ENCODE data around the gene RPS6KB1.
A peak's percentile ranks its signal among the peaks of the same experiment; 100 is the strongest.
"Not testable (repeated sequence)": the region's sequence is repeated elsewhere in the genome, so short reads cannot be mapped to it uniquely, and the experiment has no call there.

Gene RPS6KB1

GRCh38 chr17:59892924-59893675 is at the start of gene RPS6KB1, which contains the start of gene TUBD1:
Gene RPS6KB1, plus strand, starts transcription at chr17:59893121. Its CDS starts 64 bp downstream, at chr17:59893185.
Gene TUBD1, minus strand, starts transcription at chr17:59892943. Its CDS starts 1,941 bp downstream, at chr17:59891002.
- peak within 1 kb of the TSS; percentile 96 for H3K4me3 ChIP-seq (ENCODE audit: low read depth, low read length)
- peak; percentile 99 for DNase-seq (ENCODE audit: low read depth)
- no peak for TF ChIP-seq CTCF (IDR thresholded peaks at IDR 0.05; ENCODE audit: control insufficient read depth, extremely low read depth, insufficient read depth)

GRCh38 chr17:59844884-59845594 is 47.9 kb upstream of the RPS6KB1 start:
- no peak for TF ChIP-seq CTCF (IDR thresholded peaks at IDR 0.05; ENCODE audit: control insufficient read depth, extremely low read depth, insufficient read depth)
- H3K4me3 ChIP-seq (ENCODE audit: low read depth, low read length): no peak overlapping the region
- DNase-seq (ENCODE audit: low read depth): no peak

- no peak for TF ChIP-seq CTCF (IDR thresholded peaks at IDR 0.05; ENCODE audit: control insufficient read depth, extremely low read depth, insufficient read depth)
- peak; percentile 99 for DNase-seq (ENCODE audit: low read depth)
- H3K4me3 ChIP-seq (ENCODE audit: low read depth, low read length): no peak overlapping the region; the same call in 1 of the 2 replicates
Measured at GRCh38 chr17:59845595-59846393, 47.1 kb upstream of the RPS6KB1 start.

GRCh38 chr17:59846394-59847165 is 46.3 kb upstream of the RPS6KB1 start:
- H3K4me3 ChIP-seq (ENCODE audit: low read depth, low read length): no peak overlapping the region; the same call in 1 of the 2 replicates
- no peak for TF ChIP-seq CTCF (IDR thresholded peaks at IDR 0.05; ENCODE audit: control insufficient read depth, extremely low read depth, insufficient read depth)
- DNase-seq (ENCODE audit: low read depth): no peak

- no peak for TF ChIP-seq CTCF (IDR thresholded peaks at IDR 0.05; ENCODE audit: control insufficient read depth, extremely low read depth, insufficient read depth)
- DNase-seq (ENCODE audit: low read depth): no peak
- no peak overlapping the region for H3K4me3 ChIP-seq (ENCODE audit: low read depth, low read length)
Measured at GRCh38 chr17:59848385-59848668, 44.6 kb upstream of the RPS6KB1 start.

GRCh38 chr17:59848778-59849177 is 44.1 kb upstream of the RPS6KB1 start:
- no peak overlapping the region for H3K4me3 ChIP-seq (ENCODE audit: low read depth, low read length)
- no peak for TF ChIP-seq CTCF (IDR thresholded peaks at IDR 0.05; ENCODE audit: control insufficient read depth, extremely low read depth, insufficient read depth)
- DNase-seq (ENCODE audit: low read depth): no peak

- DNase-seq (ENCODE audit: low read depth); H3K4me3 ChIP-seq (ENCODE audit: low read depth, low read length): not testable (repeated sequence)
Measured at GRCh38 chr17:59850311-59850710, 42.6 kb upstream of the RPS6KB1 start.
